ENCODE data around the gene GNG11.

DNA sequence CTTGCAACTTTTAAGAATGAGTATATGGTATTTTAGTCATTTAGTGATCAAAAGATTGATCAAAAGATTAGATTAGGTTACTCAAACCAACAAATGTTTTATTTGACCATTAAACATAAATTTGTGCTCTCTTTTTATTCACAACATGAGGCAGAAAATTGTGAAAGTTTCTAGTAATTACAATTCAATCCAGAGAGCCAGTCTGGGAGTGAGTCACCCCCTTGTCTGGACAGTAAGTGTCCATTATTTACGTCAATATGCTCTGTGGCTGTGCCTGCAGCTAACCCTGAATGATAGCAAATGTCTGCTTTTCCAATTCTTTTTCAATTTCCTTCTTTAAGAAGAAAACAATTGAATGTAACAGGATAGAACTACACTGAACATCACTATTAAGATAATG lies 27.9 kb downstream of the GNG11 start:
- TF ChIP-seq, protein P1, sequence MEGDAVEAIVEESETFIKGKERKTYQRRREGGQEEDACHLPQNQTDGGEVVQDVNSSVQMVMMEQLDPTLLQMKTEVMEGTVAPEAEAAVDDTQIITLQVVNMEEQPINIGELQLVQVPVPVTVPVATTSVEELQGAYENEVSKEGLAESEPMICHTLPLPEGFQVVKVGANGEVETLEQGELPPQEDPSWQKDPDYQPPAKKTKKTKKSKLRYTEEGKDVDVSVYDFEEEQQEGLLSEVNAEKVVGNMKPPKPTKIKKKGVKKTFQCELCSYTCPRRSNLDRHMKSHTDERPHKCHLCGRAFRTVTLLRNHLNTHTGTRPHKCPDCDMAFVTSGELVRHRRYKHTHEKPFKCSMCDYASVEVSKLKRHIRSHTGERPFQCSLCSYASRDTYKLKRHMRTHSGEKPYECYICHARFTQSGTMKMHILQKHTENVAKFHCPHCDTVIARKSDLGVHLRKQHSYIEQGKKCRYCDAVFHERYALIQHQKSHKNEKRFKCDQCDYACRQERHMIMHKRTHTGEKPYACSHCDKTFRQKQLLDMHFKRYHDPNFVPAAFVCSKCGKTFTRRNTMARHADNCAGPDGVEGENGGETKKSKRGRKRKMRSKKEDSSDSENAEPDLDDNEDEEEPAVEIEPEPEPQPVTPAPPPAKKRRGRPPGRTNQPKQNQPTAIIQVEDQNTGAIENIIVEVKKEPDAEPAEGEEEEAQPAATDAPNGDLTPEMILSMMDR (optimal IDR thresholded peaks at IDR 0.05 in 1 of 3, IDR thresholded peaks at IDR 0.05 in 1 of 3, conservative IDR thresholded peaks at IDR 0.05 in 1 of 3; ENCODE audit: extremely low read depth in 1 of 3, insufficient read depth in 2 of 3, low read length in 3 of 3) = no peak
- no peak for TF ChIP-seq EZH2 (IDR thresholded peaks at IDR 0.05; ENCODE audit: low read length)

Measured in keratinocyte (primary cell).